ENCODE data around the gene CIBAR2.

DNA sequence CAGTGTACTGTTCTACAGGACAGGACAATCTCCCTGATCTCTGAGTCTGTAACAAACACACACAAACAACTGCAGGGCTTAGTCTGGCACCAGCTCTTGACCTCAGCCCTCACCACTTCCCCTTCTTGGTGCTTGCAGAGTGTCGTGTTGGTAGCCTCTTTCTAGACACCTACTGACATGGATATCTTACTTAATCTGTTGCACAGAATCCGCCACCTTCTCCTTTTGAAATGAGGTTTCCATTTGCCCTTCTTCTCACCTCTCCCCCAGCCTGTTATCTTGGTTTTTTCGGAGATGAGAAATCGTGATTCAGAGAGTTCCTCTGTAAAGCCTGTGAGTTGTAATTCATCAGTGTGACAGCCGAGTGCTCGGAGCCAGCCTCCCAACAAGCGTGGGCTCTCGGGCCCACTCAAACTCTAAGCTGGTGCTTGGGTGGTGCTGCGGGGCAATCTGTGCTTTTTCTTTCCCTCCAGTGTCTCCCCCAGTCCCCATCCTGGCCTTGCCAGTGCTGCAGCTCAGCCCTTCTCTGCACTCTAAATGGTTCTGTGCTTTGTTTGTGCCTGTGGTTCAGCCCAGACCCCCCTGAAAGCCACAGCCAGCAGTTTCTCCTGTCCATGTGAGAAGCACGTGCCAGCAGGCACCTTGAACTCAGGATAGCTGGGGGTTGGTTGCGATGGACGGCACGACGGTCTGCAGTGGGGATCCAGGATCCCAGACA is 56.6 kb downstream of the CIBAR2 start:
- TF ChIP-seq, protein P1, sequence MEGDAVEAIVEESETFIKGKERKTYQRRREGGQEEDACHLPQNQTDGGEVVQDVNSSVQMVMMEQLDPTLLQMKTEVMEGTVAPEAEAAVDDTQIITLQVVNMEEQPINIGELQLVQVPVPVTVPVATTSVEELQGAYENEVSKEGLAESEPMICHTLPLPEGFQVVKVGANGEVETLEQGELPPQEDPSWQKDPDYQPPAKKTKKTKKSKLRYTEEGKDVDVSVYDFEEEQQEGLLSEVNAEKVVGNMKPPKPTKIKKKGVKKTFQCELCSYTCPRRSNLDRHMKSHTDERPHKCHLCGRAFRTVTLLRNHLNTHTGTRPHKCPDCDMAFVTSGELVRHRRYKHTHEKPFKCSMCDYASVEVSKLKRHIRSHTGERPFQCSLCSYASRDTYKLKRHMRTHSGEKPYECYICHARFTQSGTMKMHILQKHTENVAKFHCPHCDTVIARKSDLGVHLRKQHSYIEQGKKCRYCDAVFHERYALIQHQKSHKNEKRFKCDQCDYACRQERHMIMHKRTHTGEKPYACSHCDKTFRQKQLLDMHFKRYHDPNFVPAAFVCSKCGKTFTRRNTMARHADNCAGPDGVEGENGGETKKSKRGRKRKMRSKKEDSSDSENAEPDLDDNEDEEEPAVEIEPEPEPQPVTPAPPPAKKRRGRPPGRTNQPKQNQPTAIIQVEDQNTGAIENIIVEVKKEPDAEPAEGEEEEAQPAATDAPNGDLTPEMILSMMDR (IDR thresholded peaks at IDR 0.05): no peak
- TF ChIP-seq POLR2AphosphoS5 (IDR thresholded peaks at IDR 0.05): peak; percentile 49 to 52
- TF ChIP-seq POLR2A (IDR thresholded peaks at IDR 0.05; ENCODE audit: low read depth): no peak
- no peak for TF ChIP-seq EP300 (IDR thresholded peaks at IDR 0.05)

Data from esophagus muscularis mucosa (tissue), 4 donors.